HG03103 (cell line): ENCODE measurements around the gene FHAD1.

Experiments
- ATAC-seq: cut with Tn5 transposase; IDR thresholded peaks from one replicate; pipeline ENCODE4 v1.9.1; 2021; ENCODE audit warnings: low read depth; ENCODE audit not compliant: unreplicated experiment

The FHAD1 gene

GRCh38 chr1:15446212-15446611 lies 199.2 kb downstream of the FHAD1 start:
- no peak for ATAC-seq
